Body of pancreas (tissue), 4 donors: Measurements from ENCODE around the gene ADAMTSL1.

Experiments
- POLR2A ChIP-seq, 3 donors: fragments of 450-650 bp; IDR thresholded peaks; one replicate each; pipeline ENCODE4 v1.6.1; 2016; ENCODE audit warnings: antibody characterized with exemption in 3 of 3, mild to moderate bottlenecking in 2 of 3
- TF ChIP-seq, protein P1 (sequence below), 7 experiments: fragments of 450-650 bp in 4 of 7; fragments of 200-600 bp in 3 of 7; sonication (generic) in 3 of 7; IDR thresholded peaks; one replicate each; pipeline ENCODE4 v1.5.1; 2016 to 2019; ENCODE audit warnings: antibody characterized with exemption in 7 of 7

DNA sequence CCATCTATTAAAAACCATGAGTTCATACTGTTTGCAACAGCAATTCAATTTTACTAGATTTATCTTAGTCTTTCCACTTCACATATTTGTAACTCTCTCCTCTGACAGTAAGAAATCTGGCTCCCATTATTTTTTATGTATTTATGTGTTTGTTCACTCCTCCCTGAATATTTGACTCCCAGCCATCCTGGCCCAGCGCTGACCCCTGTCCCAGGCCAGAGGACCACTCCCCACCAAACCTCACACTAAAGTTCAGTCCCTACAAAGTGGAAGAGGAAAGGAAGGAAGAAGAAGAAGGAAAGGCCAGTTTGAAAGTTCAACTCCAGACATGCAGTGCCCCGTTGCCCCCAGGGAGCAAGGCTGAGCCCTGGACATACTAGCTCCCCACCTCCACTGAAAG is 271.8 kb downstream of the ADAMTSL1 start:
- no peak for TF ChIP-seq POLR2A (IDR thresholded peaks at IDR 0.05)
- TF ChIP-seq, protein P1, sequence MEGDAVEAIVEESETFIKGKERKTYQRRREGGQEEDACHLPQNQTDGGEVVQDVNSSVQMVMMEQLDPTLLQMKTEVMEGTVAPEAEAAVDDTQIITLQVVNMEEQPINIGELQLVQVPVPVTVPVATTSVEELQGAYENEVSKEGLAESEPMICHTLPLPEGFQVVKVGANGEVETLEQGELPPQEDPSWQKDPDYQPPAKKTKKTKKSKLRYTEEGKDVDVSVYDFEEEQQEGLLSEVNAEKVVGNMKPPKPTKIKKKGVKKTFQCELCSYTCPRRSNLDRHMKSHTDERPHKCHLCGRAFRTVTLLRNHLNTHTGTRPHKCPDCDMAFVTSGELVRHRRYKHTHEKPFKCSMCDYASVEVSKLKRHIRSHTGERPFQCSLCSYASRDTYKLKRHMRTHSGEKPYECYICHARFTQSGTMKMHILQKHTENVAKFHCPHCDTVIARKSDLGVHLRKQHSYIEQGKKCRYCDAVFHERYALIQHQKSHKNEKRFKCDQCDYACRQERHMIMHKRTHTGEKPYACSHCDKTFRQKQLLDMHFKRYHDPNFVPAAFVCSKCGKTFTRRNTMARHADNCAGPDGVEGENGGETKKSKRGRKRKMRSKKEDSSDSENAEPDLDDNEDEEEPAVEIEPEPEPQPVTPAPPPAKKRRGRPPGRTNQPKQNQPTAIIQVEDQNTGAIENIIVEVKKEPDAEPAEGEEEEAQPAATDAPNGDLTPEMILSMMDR (IDR thresholded peaks at IDR 0.05): no peak
